Left ventricle myocardium superior (tissue), 1 donor: ENCODE measurements around the gene PLA2G2D. TPM values are rescaled to one million over a fixed set of nuclear protein-coding genes. Genes with fewer than 3 reads are reported as not detected.
A peak's percentile ranks its signal among the peaks of the same experiment; 100 is the strongest.

Experiments used
- ATAC-seq: fragments of 200-7000 bp; cut with Tn5 transposase; one replicate; pipeline ENCODE4 v1.9.1; 2020; ENCODE audit warnings: mild to moderate bottlenecking, moderate library complexity
- DNase-seq: peaks from one replicate; pipeline ENCODE4 v3.0.0-alpha.2; 2020
- intact Hi-C: fragments of 100-400 bp; cut with micrococcal nuclease; formaldehyde crosslinking; loops from one replicate; pipeline ENCODE4 v1.11.0; 2022
- total RNA-seq: library from RNA; stranded (reverse); fragmentation: NEBNext Ultra II Directional; extraction: Animal tissue kit (Norgen Biotek cat#: 25700); gene quantifications from one replicate; pipeline ENCODE4 v1.2.1, GENCODE V29; 2021
- donor health status: DM: no; HTN: yes; CAD: no; lungs with severe emphysema.

The PLA2G2D gene
- total RNA-seq, 1 donor from 2014 or later, result not detected

- no peak for DNase-seq
- ATAC-seq, result peak; percentile 87
- intact Hi-C loops, result no loop called here
Observed at GRCh38 chr1:20124456-20125057, 5.2 kb upstream of the PLA2G2D start.

- DNase-seq (no peak), ATAC-seq (no peak)
- intact Hi-C loops, result no loop called here
Observed at GRCh38 chr1:20123722-20124455, 4.6 kb upstream of the PLA2G2D start.

GRCh38 chr1:20120796-20121195, 1.5 kb upstream of the PLA2G2D start:
- ATAC-seq (no peak), DNase-seq (no peak)
- intact Hi-C loops, result no loop called here

GRCh38 chr1:20117236-20117635, 2.1 kb downstream of the PLA2G2D start:
- no peak for ATAC-seq
- no peak for DNase-seq
- intact Hi-C loops, result no loop called here

- ATAC-seq (no peak), DNase-seq (no peak)
- intact Hi-C loops, result no loop called here
Observed at GRCh38 chr1:20115916-20116315, 3.4 kb downstream of the PLA2G2D start.

- no peak for DNase-seq
- intact Hi-C loops, result no loop called here
- no peak for ATAC-seq
Observed at GRCh38 chr1:20115479-20115878, 3.9 kb downstream of the PLA2G2D start.

GRCh38 chr1:20114021-20114648, 5.2 kb downstream of the PLA2G2D start:
- ATAC-seq (no peak), DNase-seq (no peak)
- intact Hi-C loops, result no loop called here

- DNase-seq, result no peak
- intact Hi-C loops, result no loop called here
- no peak for ATAC-seq
Observed at GRCh38 chr1:20112279-20113000, 6.9 kb downstream of the PLA2G2D start.

- DNase-seq (no peak), ATAC-seq (no peak)
- intact Hi-C loops, result no loop called here
Observed at GRCh38 chr1:20111452-20111851, 7.9 kb downstream of the PLA2G2D start.

- peak; percentile 56 for ATAC-seq
- no peak for DNase-seq
- intact Hi-C loops, result no loop called here
Observed at GRCh38 chr1:20110679-20111078, 8.7 kb downstream of the PLA2G2D start.

- no peak for ATAC-seq
- intact Hi-C loops, result no loop called here
- no peak for DNase-seq
Observed at GRCh38 chr1:20109223-20109856, 10.0 kb downstream of the PLA2G2D start.

GRCh38 chr1:20108366-20109123, 10.8 kb downstream of the PLA2G2D start:
- intact Hi-C loops, result no loop called here
- ATAC-seq, result no peak
- no peak for DNase-seq

GRCh38 chr1:20107796-20108195, 11.5 kb downstream of the PLA2G2D start:
- intact Hi-C loops, result no loop called here
- ATAC-seq (no peak), DNase-seq (no peak)

- intact Hi-C loops, result no loop called here
- DNase-seq (no peak), ATAC-seq (no peak)
Observed at GRCh38 chr1:20107351-20107750, 12.0 kb downstream of the PLA2G2D start.

GRCh38 chr1:20105856-20106255, 13.5 kb downstream of the PLA2G2D start:
- ATAC-seq (no peak), DNase-seq (no peak)
- intact Hi-C loops, result no loop called here

GRCh38 chr1:20102875-20103274, 16.5 kb downstream of the PLA2G2D start:
- intact Hi-C loops, result no loop called here

GRCh38 chr1:20100632-20101355, 18.5 kb downstream of the PLA2G2D start:
- ATAC-seq (peak; percentile 79), DNase-seq (peak; percentile 39)
- intact Hi-C loops, result no loop called here

More at GRCh38 chr1:20102875-20103274, 16.5 kb downstream of the PLA2G2D start:
- ATAC-seq (no peak), DNase-seq (no peak)

GRCh38 chr1:20099533-20099932, 19.8 kb downstream of the PLA2G2D start:
- DNase-seq (no peak), ATAC-seq (no peak)
- intact Hi-C loops, result loop anchor here (5.0 kb wide), 1 partner anchor 53 kb away; no protein-coding TSS in a partner anchor
